PC-9 (cell line): ENCODE measurements around the gene SPG11.

Experiments
- CTCF ChIP-seq: fragments of 200-600 bp; sonication (generic); conservative IDR thresholded peaks from 2 replicates; pipeline ENCODE4 v1.6.1; 2017; ENCODE audit warnings: mixed run types, antibody characterized with exemption, mild to moderate bottlenecking, moderate library complexity
- EZH2 ChIP-seq: fragments of 200-600 bp; sonication (generic); IDR thresholded peaks from 2 replicates; pipeline ENCODE4 v1.8.0; 2017; ENCODE audit warnings: antibody characterized with exemption, low read depth

GRCh38 chr15:44606740-44607139 lies 56.7 kb downstream of the SPG11 start:
- TF ChIP-seq CTCF (no peak), EZH2 (no peak)
